Measurements from ENCODE around the gene FAM13C. TPM values are rescaled to one million over a fixed set of nuclear protein-coding genes. Genes with fewer than 3 reads are reported as not detected.

FAM13C gene
- total RNA-seq, 1 donor from 2014 or later, result 12.8 TPM

DNA sequence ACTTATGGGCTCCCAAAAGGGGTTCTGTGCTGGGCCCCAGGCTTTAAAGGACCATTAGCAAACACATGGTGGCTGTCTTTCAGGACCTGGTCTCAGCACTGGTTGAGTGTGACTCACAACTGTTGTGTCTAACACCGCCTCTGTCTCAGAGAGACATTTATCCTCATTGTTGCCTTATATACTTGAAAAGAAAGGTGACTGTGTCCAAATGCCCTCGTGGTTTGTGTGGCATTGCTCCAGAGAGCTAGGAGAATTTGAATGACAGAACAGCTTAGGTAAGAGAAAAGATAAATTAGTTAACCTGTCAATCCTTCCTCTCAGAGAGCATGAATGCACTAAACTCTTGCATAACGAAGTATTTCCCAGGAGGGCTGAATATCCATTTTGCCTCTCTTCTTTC lies 14.5 kb upstream of the FAM13C start:
- no peak for DNase-seq (ENCODE audit: extremely low spot score in 2 of 2)
- no peak overlapping the region for H3K27ac ChIP-seq
- H3K4me1 ChIP-seq, result no peaks in the 10 kb centered on the region
- H3K4me3 ChIP-seq, result no peak overlapping the region
- intact Hi-C loops (cut with DNase I), result no loop called here
- TF ChIP-seq POLR2A (IDR thresholded peaks at IDR 0.05), result no peak
- no peak for TF ChIP-seq CTCF (IDR thresholded peaks at IDR 0.05)
- no peak for TF ChIP-seq POLR2AphosphoS5 (IDR thresholded peaks at IDR 0.05; ENCODE audit: insufficient read depth in 1 of 2, low read depth in 1 of 2)
- H3K9me3 ChIP-seq, result no peaks in the 10 kb centered on the region
- no peaks in the 10 kb centered on the region for H3K36me3 ChIP-seq
- no peaks in the 10 kb centered on the region for H3K27me3 ChIP-seq

GRCh38 chr10:59375990-59376389 lies 13.6 kb upstream of the FAM13C start:
- Histone ChIP-seq H3K4me1 (no peaks in the 10 kb centered on the region), H3K4me3 (no peak overlapping the region), H3K27ac (no peak overlapping the region), H3K27me3 (no peaks in the 10 kb centered on the region), H3K36me3 (no peaks in the 10 kb centered on the region), H3K9me3 (no peaks in the 10 kb centered on the region)
- intact Hi-C loops (cut with DNase I), result no loop called here
- DNase-seq (ENCODE audit: extremely low spot score in 2 of 2), result no peak
- TF ChIP-seq POLR2A (IDR thresholded peaks at IDR 0.05) (no peak), POLR2AphosphoS5 (IDR thresholded peaks at IDR 0.05; ENCODE audit: insufficient read depth in 1 of 2, low read depth in 1 of 2) (no peak), CTCF (IDR thresholded peaks at IDR 0.05) (no peak)

DNA sequence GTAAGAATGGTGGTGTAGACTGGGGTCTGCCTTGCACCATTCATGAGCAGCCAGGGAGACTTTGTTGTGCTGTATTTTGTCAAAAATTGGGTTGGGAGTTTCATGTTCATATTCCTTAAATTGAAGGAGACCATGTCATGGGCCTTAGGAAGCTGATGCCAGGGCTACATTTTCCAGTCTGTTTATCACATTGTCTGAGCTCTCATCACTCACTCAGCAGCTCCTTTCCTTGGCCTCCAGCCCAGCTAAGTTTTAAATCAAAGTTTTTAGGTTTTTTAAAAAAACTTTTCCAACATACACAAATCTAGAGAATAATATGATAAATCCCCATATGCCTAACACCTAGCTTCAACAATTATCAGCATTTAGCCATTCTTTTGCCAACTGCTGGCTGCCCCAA lies 12.6 kb upstream of the FAM13C start:
- Histone ChIP-seq H3K4me1 (no peaks in the 10 kb centered on the region), H3K36me3 (no peaks in the 10 kb centered on the region), H3K4me3 (no peak overlapping the region), H3K27ac (no peak overlapping the region), H3K9me3 (no peaks in the 10 kb centered on the region), H3K27me3 (no peaks in the 10 kb centered on the region)
- no peak for DNase-seq (ENCODE audit: extremely low spot score in 2 of 2)
- TF ChIP-seq POLR2A (IDR thresholded peaks at IDR 0.05), result no peak
- no peak for TF ChIP-seq POLR2AphosphoS5 (IDR thresholded peaks at IDR 0.05; ENCODE audit: insufficient read depth in 1 of 2, low read depth in 1 of 2)
- TF ChIP-seq CTCF (IDR thresholded peaks at IDR 0.05), result no peak
- intact Hi-C loops (cut with DNase I), result no loop called here

DNA sequence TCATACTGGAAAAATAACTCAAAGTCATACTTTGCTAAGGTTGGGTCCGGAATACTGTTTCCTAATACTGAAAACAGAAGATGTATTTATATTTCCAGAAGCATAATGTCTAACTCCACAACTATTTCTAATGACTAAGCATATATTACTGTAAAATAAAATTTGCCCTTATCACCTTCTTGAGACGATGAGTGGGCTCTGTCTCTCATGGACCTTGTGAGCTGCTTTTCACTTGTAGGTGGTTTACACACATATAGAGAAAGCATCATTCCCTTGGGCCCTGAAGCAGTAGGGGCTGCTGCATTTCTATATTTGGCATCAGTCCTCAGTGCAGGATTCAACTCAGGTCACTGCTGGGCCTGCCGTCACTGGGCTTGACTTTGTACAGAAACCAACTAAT lies 10.7 kb upstream of the FAM13C start:
- Histone ChIP-seq H3K9me3 (no peaks in the 10 kb centered on the region), H3K27ac (no peak overlapping the region), H3K4me1 (no peaks in the 10 kb centered on the region), H3K4me3 (no peak overlapping the region), H3K27me3 (no peaks in the 10 kb centered on the region), H3K36me3 (no peaks in the 10 kb centered on the region)
- TF ChIP-seq POLR2A (IDR thresholded peaks at IDR 0.05), result no peak
- no peak for TF ChIP-seq CTCF (IDR thresholded peaks at IDR 0.05)
- no peak for TF ChIP-seq POLR2AphosphoS5 (IDR thresholded peaks at IDR 0.05; ENCODE audit: insufficient read depth in 1 of 2, low read depth in 1 of 2)
- no peak for DNase-seq (ENCODE audit: extremely low spot score in 2 of 2)
- intact Hi-C loops (cut with DNase I), result no loop called here

- no peak overlapping the region for H3K27ac ChIP-seq
- no peaks in the 10 kb centered on the region for H3K36me3 ChIP-seq
- H3K9me3 ChIP-seq, result no peaks in the 10 kb centered on the region
- TF ChIP-seq CTCF (IDR thresholded peaks at IDR 0.05), result no peak
- no peak for TF ChIP-seq POLR2A (IDR thresholded peaks at IDR 0.05)
- no peak for TF ChIP-seq POLR2AphosphoS5 (IDR thresholded peaks at IDR 0.05; ENCODE audit: insufficient read depth in 1 of 2, low read depth in 1 of 2)
- H3K4me1 ChIP-seq, result no peaks in the 10 kb centered on the region
- intact Hi-C loops (cut with DNase I), result no loop called here
- no peaks in the 10 kb centered on the region for H3K27me3 ChIP-seq
- no peak overlapping the region for H3K4me3 ChIP-seq
- no peak for DNase-seq (ENCODE audit: extremely low spot score in 2 of 2)
These were observed 10.2 kb upstream of the FAM13C start for GRCh38 chr10:59372543-59372942.

All from vagina (tissue), 2 donors.